GM21786 (cell line): ENCODE data around the gene CDK14.
"Not testable (repeated sequence)": the region's sequence is repeated elsewhere in the genome, so short reads cannot be mapped to it uniquely, and the experiment has no call there.

Experiments
- ATAC-seq: cut with Tn5 transposase; IDR thresholded peaks from one replicate; pipeline ENCODE4 v1.9.1; 2021; ENCODE audit not compliant: unreplicated experiment

CDK14 gene

DNA sequence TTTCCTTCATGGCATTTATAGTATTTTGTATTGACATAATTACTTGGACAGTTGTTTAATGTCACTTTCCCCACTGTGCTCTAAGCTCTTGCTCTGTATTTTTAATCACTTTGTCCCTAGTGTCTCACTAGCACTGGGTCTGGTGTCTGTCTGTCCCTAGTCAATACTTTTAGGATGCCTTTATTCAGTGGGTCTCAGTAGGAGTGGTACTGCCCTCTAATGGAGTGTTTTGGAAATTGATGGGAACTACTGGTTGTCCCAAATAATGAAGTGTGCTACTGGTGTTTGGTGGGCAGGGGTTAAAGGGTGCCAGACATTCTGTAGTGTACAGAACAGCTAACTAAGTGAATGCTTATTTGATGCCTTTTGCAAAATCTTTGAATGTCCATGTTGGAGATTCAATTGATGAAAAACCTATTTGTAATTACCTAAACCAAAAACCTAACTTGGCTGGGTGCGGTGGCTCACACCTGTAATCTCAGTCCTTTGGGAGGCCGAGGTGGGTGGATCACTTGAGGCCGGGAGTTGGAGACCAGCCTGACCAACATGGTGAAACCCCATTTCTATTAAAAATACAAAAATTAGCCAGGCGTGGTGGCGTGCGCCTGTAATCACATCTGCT is 33.3 kb downstream of the CDK14 start:
- ATAC-seq = peak; percentile 81

DNA sequence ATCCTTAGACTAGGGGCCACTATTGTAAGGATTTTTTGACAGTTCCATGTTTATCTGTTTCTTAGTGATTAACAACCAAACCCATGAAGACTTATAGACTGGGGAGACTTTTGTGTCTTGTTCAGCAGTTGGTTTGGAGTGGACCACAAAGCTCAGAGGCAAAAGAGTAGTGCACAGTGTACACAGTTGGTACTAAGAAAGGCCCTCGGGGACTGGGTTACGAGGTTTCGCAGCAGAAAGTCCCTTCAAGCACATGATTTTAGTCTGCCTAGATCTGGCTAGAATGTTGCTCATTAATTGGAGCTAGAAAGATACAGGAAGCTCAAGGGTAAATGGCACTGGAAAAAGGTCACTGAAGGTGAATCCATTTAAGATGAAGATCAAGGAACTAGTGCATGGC is 35.4 kb downstream of the CDK14 start:
- ATAC-seq = no peak

GRCh38 chr7:90639683-90640082 is 43.6 kb downstream of the CDK14 start:
- not testable (repeated sequence) for ATAC-seq

DNA sequence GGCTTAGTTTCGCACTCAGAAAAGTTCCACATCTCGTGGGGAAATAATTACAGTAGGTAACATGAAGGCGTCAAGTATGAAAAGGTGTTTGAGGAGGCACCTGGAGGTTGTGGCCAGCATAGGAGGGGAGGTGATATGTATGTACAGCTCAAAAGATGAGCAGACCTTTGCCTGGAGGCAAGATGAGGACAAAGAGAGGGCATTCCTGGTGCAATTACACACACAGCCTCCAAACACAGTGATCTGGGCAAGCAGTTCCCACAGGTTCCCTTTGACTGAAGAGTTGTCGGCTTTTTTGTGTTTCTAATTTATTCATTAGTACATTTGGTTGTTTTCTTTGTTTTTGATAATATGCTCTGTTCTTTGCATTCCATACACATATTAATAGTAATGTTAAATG is 46.9 kb downstream of the CDK14 start:
- no peak for ATAC-seq

DNA sequence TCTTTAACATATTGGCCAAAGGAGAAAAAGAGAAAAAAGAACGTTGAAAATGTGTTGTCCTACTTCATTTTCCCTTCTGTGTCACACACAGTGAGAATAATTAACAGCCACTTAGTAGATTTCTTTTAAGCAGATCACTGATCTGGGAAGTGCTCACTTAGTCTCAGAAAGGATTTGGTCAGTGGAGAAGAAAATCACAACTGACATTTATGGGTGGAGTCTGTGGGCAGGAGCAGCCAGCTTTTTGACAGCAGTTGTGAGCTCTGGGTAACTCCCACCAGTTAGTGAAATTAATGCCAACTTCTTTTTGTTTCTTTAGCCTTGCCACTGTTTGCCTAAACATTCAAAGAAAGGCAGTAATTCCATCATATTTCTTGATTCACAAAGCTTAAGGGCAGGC is 49.7 kb downstream of the CDK14 start:
- ATAC-seq = peak; percentile 56

GRCh38 chr7:90648107-90648506 is 52.0 kb downstream of the CDK14 start:
- no peak for ATAC-seq

DNA sequence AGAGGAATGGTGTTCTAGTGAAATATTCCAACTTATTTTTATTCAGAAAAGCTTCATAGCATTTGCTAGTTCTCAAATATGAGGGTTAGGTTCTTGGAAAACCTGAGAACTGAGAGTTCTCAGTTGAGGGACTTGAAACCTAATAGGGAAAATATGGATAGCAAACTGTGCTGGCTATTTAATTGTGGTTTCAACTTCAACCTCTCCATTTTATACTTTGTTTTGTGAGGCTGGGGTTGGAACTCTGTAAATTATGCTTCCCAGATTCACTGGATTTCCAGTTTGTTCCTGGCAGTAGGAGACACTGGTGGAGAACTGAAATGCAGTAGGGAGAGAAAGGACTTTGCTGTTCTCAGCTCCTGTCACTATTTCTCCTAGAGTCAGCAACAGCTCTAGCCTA is 52.7 kb downstream of the CDK14 start:
- no peak for ATAC-seq

DNA sequence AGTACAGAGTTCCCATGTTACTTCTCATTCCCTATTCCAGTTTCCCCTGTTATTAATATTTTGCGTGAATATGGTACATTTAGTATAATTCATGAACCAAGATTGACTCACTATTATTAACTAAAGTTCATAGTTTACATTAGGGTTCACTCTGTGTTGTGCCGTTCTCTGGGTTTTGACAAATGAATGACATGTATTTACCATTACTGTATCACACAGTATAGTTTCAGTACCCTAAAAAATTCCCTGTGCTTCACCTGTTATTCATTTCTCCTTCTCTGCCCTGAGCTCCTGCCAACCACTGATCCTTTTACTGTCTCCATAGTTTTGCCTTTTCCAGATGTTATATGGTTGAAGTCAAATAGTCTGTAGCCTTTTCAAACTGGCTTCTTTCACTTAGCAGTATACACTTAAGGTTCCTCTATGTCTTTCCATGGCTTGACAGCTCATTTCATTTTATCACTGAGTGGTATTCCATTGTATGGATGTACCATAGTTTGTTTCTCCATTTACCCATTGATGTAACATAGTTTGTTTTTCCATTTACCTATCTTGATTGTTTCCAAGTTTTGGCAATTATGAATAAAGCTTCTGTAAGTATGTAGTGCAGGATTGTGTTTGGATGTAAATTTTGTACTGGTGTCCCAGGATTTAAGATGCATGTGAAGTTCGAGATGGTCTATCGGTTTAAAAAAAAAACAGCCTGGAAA is 58.8 kb downstream of the CDK14 start:
- ATAC-seq = no peak

DNA sequence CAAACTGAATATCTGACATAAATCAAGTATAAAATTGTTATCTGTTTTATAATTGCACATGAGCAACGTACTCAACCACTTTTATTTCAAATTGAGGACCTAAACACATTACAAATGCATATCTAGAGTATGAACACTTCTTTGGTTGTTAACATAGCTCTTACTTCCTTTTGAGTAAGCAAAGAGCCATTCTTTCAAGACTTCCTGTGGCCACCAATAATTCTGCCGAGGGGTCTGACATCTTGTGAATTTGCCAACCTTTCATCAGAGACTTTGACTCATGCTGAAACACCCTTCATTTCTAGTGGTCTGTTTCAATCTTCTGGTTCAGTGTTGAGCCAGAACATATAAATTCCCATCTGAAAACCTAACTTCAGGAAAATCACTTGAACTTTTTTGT is 59.4 kb downstream of the CDK14 start:
- peak; percentile 46 for ATAC-seq

- ATAC-seq = no peak
These were observed 61.4 kb downstream of the CDK14 start for GRCh38 chr7:90657481-90657880.

DNA sequence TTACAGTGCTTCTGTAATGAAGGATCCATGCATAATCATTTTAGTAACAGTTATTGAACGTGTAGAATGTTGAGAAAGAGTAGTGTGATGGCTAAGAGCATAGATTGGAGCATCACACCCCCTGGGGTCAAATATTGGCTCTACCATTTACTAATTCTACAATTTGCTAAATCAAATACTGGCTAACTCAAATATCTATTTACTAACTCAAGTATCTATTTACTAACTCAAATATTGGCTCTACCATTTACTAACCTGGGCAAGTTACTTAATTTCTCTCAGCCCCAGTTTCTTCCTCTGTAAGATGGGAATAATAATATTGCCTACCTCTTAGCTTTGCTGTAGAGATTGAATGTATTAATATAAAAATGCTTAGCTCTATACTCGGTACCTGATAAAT is 64.0 kb downstream of the CDK14 start:
- ATAC-seq = no peak

GRCh38 chr7:90660819-90661218 is 64.7 kb downstream of the CDK14 start:
- no peak for ATAC-seq

DNA sequence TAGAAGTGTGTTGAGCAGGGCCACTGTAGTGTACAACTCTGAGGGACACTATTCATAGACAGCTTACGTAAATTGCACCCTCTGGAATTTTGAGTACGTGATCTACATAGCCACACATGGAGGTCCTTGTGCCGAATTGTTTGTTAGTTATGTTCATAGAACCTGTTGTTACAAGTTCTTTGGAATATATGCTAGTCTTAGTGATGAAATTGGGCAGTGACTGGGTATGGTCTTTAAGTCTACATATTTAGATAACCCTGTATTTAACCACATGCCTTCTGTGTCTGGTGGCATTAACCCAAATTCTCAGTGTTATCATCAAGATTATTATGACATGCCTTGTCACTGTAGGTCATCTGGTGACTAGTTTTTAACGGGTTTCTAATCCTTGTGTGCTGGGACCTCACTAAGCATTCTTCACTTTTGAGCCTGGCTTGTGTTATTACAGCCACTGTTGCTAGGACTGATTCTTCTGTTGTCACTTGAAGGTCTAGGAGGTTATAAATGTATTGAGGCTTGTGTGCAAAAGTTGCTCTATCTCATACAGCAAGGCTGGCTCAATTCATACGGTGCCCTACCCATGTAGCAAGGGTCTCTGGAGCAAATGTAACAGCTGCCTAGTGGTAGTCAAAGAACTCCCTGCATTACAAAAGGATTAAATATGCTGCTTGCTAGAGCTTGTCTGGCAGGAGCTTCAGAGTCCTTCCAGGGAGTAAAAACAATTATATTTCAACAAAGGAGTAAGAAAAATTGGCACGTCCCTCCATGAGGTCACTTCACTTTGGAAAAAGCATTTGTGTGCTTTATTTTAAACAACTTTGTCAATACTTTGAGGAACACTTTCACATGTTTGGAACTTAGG is 65.4 kb downstream of the CDK14 start:
- no peak for ATAC-seq

GRCh38 chr7:90663176-90663575 is 67.1 kb downstream of the CDK14 start:
- no peak for ATAC-seq

GRCh38 chr7:90666186-90666585 is 70.1 kb downstream of the CDK14 start:
- ATAC-seq = no peak

DNA sequence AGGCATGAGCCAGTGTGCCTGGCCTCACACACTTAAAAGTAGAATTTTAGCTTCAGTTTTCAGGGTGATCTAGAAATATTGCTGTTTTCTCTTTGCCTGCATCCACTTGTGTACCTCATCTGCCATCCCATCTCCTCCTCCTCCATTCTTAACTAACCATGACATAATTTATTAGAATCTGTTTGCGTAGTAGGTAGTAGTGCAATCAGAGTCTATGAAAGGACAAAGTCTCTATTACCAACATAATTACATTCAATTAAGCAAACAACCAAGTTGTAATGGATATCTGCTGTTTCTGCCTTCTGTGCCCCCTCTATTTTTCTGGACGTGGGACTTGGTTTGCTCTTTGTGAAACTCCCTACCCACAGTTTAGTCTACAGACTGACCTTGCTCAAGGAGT is 72.9 kb downstream of the CDK14 start:
- ATAC-seq = no peak

- peak; percentile 43 for ATAC-seq
These were observed 73.4 kb downstream of the CDK14 start for GRCh38 chr7:90669492-90669891.

GRCh38 chr7:90671571-90671970 is 75.5 kb downstream of the CDK14 start:
- no peak for ATAC-seq

DNA sequence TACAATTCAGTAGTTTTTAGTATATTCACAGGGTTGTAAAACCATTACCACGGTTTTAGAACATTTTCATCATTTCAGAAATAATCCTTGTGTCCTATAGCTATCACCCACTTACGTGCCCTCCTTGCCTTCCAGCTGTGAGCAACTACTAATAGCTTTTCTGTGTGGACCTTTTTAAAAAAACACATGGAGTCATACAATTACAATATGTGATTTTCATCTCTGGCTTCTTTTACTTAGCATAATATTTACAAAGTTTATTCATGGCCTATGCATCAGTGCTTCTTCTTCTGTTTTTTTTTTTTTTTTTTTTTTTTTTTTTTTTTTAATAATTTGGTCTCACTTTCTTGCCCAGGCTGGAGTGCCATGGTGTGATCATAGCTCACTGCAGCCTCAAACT is 76.1 kb downstream of the CDK14 start:
- no peak for ATAC-seq

- ATAC-seq = no peak
These were observed 78.5 kb downstream of the CDK14 start for GRCh38 chr7:90674625-90675024.

GRCh38 chr7:90675982-90676381 is 79.9 kb downstream of the CDK14 start:
- no peak for ATAC-seq
